K562 (cell line): ENCODE results near the gene EXOC7. TPM values are rescaled to one million over a fixed set of nuclear protein-coding genes. Genes with fewer than 3 reads are reported as not detected.

ENCODE experiments used
- ARID2 ChIP-seq: fragments of 450-650 bp; IDR thresholded peaks from 2 replicates; pipeline ENCODE4 v1.6.1; 2017; ENCODE audit warnings: antibody characterized with exemption, mild to moderate bottlenecking
- BHLHE40 ChIP-seq: IDR thresholded peaks from 2 replicates; pipeline ENCODE4 v1.6.1; 2011; ENCODE audit warnings: low read length, improper control_type of control experiment
- CREB1 ChIP-seq, 2 experiments: sonication (generic) in 1 of 2; formaldehyde crosslinking in 1 of 2; IDR thresholded peaks; 2 replicates each; pipeline versions ENCODE4 v1.6.1 to v1.8.0; 2012 to 2022; ENCODE audit warnings: inconsistent platforms in 1 of 2, mild to moderate bottlenecking in 1 of 2, missing genetic modification reagents in 1 of 2, moderate library complexity in 1 of 2
- CREB3L1 ChIP-seq: fragments of 450-650 bp; IDR thresholded peaks from 2 replicates; pipeline ENCODE4 v1.6.1; 2014; ENCODE audit warnings: low read depth, mild to moderate bottlenecking, moderate library complexity, borderline replicate concordance
- ELF1 ChIP-seq: fragments of 200-800 bp; sonication (Bioruptor generic); IDR thresholded peaks from 2 replicates; pipeline ENCODE4 v1.6.1; 2016; ENCODE audit warnings: missing genetic modification characterization, missing compliant biosample characterization
- FOXP4 ChIP-seq: sonication (generic); formaldehyde crosslinking; IDR thresholded peaks from 2 replicates; pipeline ENCODE4 v1.8.0; 2022; ENCODE audit warnings: mild to moderate bottlenecking, missing genetic modification reagents, borderline replicate concordance
- KAT7 ChIP-seq: sonication (generic); formaldehyde crosslinking; IDR thresholded peaks from 2 replicates; pipeline ENCODE4 v1.8.0; 2022; ENCODE audit warnings: missing genetic modification reagents, mild to moderate bottlenecking, borderline replicate concordance
- KLF10 ChIP-seq: fragments of 250-450 bp; sonication (Bioruptor Pico); IDR thresholded peaks from 2 replicates; pipeline ENCODE4 v1.6.1; 2021; ENCODE audit warnings: matching md5 sums
- MAZ ChIP-seq, 2 experiments: fragments of 450-650 bp in 1 of 2; sonication (generic) in 1 of 2; formaldehyde crosslinking; IDR thresholded peaks in 1 of 2; conservative IDR thresholded peaks in 1 of 2; 2 replicates each; pipeline versions ENCODE4 v1.4.0 to v1.5.0; 2020; ENCODE audit warnings: mild to moderate bottlenecking in 1 of 2, missing genetic modification reagents in 1 of 2
- MBD2 ChIP-seq: sonication (generic); IDR thresholded peaks from 2 replicates; pipeline ENCODE4 v1.6.1; 2016; ENCODE audit warnings: low read depth, borderline replicate concordance
- MIER1 ChIP-seq: fragments of 450-650 bp; IDR thresholded peaks from 2 replicates; pipeline ENCODE4 v1.6.1; 2016; ENCODE audit warnings: antibody characterized with exemption, mild to moderate bottlenecking, low read depth
- POLR2A ChIP-seq: fragments of 450-650 bp; conservative IDR thresholded peaks from 2 replicates; pipeline ENCODE4 v1.6.1; 2016
- SAFB2 ChIP-seq: fragments of 200-400 bp; formaldehyde crosslinking; IDR thresholded peaks from 2 replicates; pipeline ENCODE4 v1.6.1; 2018; ENCODE audit warnings: borderline replicate concordance, low read length, low read depth, moderate library complexity; ENCODE audit not compliant: severe bottlenecking
- TEAD1 ChIP-seq, 2 experiments: fragments of 450-650 bp in 1 of 2; sonication (generic) in 1 of 2; formaldehyde crosslinking; IDR thresholded peaks; 2 replicates each; pipeline versions ENCODE4 v1.4.0 to v1.8.0; 2020 to 2022; ENCODE audit warnings: mild to moderate bottlenecking in 2 of 2, missing genetic modification reagents in 1 of 2
- ZNF217 ChIP-seq: sonication (generic); formaldehyde crosslinking; IDR thresholded peaks from 2 replicates; pipeline ENCODE4 v1.8.0; 2022; ENCODE audit warnings: mild to moderate bottlenecking, missing genetic modification reagents
- ZNF507 ChIP-seq: conservative IDR thresholded peaks from 2 replicates; pipeline ENCODE4 v1.6.1; 2017; ENCODE audit warnings: missing genetic modification characterization, missing compliant biosample characterization
- ZNF780A ChIP-seq: fragments of 250-450 bp; sonication (Bioruptor Pico); IDR thresholded peaks from 2 replicates; pipeline ENCODE4 v1.5.0; 2021; ENCODE audit warnings: mild to moderate bottlenecking
- polyA plus RNA-seq, 8 experiments: library from polyadenylated mRNA; depleted of rRNA in 4 of 8; stranded (reverse) in 5 of 8; unstranded in 3 of 8; fragments of >200 nt; fragmentation: Nextera tagmentation in 2 of 8; fragmentation: Illumina TruSeq in 1 of 8; extraction: Ambion mirVana in 2 of 8; extraction: Trizol in 1 of 8; gene quantifications; 2 replicates each; pipeline versions ENCODE4 v1.2.1 to v1.2.3, GENCODE V29; 2011 to 2014; ENCODE audit warnings: inconsistent platforms in 1 of 8, missing spikeins in 1 of 8
- total RNA-seq, 7 experiments: library from RNA; depleted of rRNA in 6 of 7; stranded (reverse); fragments of >200 nt in 6 of 7; fragmentation: Illumina TruSeq in 2 of 7; extraction: Trizol in 2 of 7; gene quantifications; 2 replicates each; pipeline versions ENCODE4 v1.2.1 to v1.2.3, GENCODE V29; 2011 to 2021; ENCODE audit warnings: low replicate concordance in 1 of 7
- TF ChIP-seq, protein P1 (sequence below): fragments of 450-650 bp; IDR thresholded peaks from one replicate; pipeline ENCODE4 v1.6.1; 2018; ENCODE audit warnings: mild to moderate bottlenecking, moderate library complexity; ENCODE audit not compliant: partially characterized antibody
- TF ChIP-seq, protein P2 (sequence below): sonication (generic); formaldehyde crosslinking; IDR thresholded peaks from 2 replicates; pipeline ENCODE4 v1.8.0; 2023; ENCODE audit warnings: mild to moderate bottlenecking, missing genetic modification reagents
- TF ChIP-seq, protein P3 (sequence below): IDR thresholded peaks from 3 replicates; pipeline ENCODE4 v1.6.1; 2011; ENCODE audit warnings: borderline replicate concordance, mild to moderate bottlenecking; ENCODE audit not compliant: insufficient read length, insufficient read depth

The EXOC7 gene
- total and polyA plus RNA-seq, 9 of the 15 experiments (the other 6 are each of a cell fraction or from before 2014, with no cell fraction given), result 18.6 to 57.0 (median 35.0) TPM

- TF ChIP-seq FOXP4 (CRISPR knock-in tag), result peak; percentile 33; the same call in 1 of the 2 replicates
- no peak for TF ChIP-seq CREB1 (IDR thresholded peaks at IDR 0.05)
- peak; percentile 43; the same call in 1 of the 2 replicates for TF ChIP-seq CREB1 (CRISPR knock-in tag; IDR thresholded peaks at IDR 0.05)
- no peak for TF ChIP-seq KLF10 (CRISPR knock-in tag)
- no peak for TF ChIP-seq SAFB2
- no peak for TF ChIP-seq ZNF507 (tag)
- TF ChIP-seq ZNF780A (CRISPR knock-in tag), result no peak
- TF ChIP-seq, protein P1, sequence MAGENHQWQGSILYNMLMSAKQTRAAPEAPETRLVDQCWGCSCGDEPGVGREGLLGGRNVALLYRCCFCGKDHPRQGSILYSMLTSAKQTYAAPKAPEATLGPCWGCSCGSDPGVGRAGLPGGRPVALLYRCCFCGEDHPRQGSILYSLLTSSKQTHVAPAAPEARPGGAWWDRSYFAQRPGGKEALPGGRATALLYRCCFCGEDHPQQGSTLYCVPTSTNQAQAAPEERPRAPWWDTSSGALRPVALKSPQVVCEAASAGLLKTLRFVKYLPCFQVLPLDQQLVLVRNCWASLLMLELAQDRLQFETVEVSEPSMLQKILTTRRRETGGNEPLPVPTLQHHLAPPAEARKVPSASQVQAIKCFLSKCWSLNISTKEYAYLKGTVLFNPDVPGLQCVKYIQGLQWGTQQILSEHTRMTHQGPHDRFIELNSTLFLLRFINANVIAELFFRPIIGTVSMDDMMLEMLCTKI, result no peak
- no peak for TF ChIP-seq MIER1
- no peak for TF ChIP-seq ZNF217
- TF ChIP-seq TEAD1 (CRISPR knock-in tag; IDR thresholded peaks at IDR 0.05), result peak; percentile 19 to 29; a peak in 1 of 4 replicates
- TF ChIP-seq POLR2A, result peak; percentile 96
- TF ChIP-seq KAT7 (CRISPR knock-in tag), result peak; percentile 96; the same call in 1 of the 2 replicates
- TF ChIP-seq ARID2, result no peak
- no peak for TF ChIP-seq BHLHE40
- TF ChIP-seq CREB3L1, result peak; percentile 88
- peak; percentile 63; the same call in 1 of the 2 replicates for TF ChIP-seq MBD2
- TF ChIP-seq, protein P2, sequence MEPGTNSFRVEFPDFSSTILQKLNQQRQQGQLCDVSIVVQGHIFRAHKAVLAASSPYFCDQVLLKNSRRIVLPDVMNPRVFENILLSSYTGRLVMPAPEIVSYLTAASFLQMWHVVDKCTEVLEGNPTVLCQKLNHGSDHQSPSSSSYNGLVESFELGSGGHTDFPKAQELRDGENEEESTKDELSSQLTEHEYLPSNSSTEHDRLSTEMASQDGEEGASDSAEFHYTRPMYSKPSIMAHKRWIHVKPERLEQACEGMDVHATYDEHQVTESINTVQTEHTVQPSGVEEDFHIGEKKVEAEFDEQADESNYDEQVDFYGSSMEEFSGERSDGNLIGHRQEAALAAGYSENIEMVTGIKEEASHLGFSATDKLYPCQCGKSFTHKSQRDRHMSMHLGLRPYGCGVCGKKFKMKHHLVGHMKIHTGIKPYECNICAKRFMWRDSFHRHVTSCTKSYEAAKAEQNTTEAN (CRISPR knock-in tag), result no peak; the same call in 1 of the 2 replicates
- TF ChIP-seq, protein P3, sequence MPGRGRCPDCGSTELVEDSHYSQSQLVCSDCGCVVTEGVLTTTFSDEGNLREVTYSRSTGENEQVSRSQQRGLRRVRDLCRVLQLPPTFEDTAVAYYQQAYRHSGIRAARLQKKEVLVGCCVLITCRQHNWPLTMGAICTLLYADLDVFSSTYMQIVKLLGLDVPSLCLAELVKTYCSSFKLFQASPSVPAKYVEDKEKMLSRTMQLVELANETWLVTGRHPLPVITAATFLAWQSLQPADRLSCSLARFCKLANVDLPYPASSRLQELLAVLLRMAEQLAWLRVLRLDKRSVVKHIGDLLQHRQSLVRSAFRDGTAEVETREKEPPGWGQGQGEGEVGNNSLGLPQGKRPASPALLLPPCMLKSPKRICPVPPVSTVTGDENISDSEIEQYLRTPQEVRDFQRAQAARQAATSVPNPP, result no peak
- TF ChIP-seq ELF1 (tag), result peak; percentile 34; the same call in 1 of the 2 replicates
- peak in 1 of 2 experiments; percentile 76; a peak in 3 of 4 replicates for TF ChIP-seq MAZ (CRISPR knock-in tag; conservative IDR thresholded peaks at IDR 0.05 in 1 of 2, IDR thresholded peaks at IDR 0.05 in 1 of 2)
Observed at GRCh38 chr17:76072148-76072858, 31.3 kb downstream of the EXOC7 start, which contains the start of gene SRP68 (continued).
